Measurements from ENCODE around the gene PSMD9.

The PSMD9 gene

DNA sequence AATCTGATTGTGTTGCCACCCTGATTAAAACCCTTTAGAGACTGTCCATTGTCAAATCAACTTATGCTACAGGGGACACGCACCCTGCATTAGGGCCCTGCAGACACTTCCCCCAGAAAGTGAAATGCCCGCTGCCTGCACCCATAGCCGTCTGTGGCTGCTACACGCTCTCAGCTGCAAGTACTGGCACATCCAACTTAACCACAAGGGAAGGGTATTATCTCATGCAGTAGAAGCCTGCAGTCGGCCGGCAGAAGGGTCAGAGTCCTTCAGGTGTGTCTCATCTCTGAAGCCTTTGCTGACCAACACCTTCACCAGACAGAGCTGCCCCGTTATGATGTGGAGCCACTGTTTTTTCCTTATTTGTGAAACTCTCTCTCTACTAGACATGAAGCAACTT, 50.6 kb downstream of the PSMD9 start:
- H3K4me3 ChIP-seq (ENCODE audit: control insufficient read depth, low read depth, low read length), result no peak overlapping the region
- no peak for DNase-seq (ENCODE audit: low read depth)
- TF ChIP-seq, protein P1, sequence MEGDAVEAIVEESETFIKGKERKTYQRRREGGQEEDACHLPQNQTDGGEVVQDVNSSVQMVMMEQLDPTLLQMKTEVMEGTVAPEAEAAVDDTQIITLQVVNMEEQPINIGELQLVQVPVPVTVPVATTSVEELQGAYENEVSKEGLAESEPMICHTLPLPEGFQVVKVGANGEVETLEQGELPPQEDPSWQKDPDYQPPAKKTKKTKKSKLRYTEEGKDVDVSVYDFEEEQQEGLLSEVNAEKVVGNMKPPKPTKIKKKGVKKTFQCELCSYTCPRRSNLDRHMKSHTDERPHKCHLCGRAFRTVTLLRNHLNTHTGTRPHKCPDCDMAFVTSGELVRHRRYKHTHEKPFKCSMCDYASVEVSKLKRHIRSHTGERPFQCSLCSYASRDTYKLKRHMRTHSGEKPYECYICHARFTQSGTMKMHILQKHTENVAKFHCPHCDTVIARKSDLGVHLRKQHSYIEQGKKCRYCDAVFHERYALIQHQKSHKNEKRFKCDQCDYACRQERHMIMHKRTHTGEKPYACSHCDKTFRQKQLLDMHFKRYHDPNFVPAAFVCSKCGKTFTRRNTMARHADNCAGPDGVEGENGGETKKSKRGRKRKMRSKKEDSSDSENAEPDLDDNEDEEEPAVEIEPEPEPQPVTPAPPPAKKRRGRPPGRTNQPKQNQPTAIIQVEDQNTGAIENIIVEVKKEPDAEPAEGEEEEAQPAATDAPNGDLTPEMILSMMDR (IDR thresholded peaks at IDR 0.05; ENCODE audit: control insufficient read depth, insufficient read depth, low read depth, low read length, missing control alignments), result no peak

DNA sequence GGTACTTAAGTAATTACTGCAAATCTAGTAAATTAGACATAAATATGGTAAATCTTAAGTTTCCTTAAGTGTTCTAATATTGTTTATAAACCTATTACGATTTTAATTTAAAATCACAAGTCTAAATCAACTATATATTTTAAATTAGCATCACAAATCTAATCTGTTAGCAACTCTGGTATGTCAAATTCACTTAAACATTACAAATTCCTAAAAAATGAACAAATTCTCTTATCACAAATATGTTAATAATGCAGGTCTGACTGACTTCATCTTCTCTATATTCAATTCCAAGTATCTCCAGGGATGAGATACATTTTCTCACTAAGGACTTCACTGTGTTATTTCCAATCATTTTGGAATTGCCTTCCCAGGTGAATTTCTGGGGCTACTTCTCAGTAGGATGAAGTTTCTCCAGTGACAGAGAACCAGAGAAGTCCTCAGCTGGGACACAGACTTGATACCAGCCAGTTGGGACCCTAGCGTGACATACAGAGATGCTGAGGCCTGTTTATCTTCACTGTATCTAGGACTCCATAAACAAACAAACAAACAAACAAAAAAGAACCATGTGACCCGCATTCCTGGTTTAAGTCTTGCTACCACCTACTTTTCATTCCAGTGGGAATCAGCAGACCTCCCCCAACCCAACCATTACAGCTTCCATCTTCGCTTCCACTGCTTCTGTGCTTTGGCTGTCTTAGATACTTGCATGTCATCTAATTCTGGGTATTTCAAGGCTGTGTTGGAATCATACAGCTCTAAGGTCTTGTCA, 51.6 kb downstream of the PSMD9 start:
- DNase-seq (ENCODE audit: low read depth), result no peak
- TF ChIP-seq, protein P1 (IDR thresholded peaks at IDR 0.05; ENCODE audit: control insufficient read depth, insufficient read depth, low read depth, low read length, missing control alignments), result no peak
- H3K4me3 ChIP-seq (ENCODE audit: control insufficient read depth, low read depth, low read length), result no peak overlapping the region

DNA sequence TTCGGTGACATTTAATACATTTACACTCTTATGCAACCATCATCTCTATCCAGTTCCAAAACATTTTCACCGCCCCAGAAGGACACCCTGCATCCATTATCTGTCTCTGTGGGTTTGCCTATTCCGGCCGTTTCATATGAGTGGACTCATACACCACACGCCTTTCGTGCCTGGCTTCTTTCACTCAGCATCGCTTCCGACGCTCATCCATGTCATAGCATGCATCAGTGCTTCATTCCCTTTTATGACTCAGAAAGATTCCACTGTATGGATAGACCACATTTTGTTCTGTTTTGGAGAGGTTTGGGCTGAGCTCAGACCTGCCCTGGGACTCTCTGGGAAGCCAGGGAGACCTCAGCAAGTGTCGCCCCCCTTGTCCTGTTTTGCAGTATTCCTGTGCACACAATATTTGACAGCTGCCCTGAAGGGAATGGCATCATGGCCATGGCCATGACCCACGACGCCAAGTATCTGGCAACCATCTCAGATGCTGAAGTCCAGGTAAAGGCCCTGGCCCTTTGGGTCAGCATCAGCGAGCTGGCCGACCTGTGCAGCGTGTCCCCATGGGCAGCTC, 53.6 kb downstream of the PSMD9 start:
- TF ChIP-seq, protein P1 (IDR thresholded peaks at IDR 0.05; ENCODE audit: control insufficient read depth, insufficient read depth, low read depth, low read length, missing control alignments), result no peak
- no peak overlapping the region for H3K4me3 ChIP-seq (ENCODE audit: control insufficient read depth, low read depth, low read length)
- DNase-seq (ENCODE audit: low read depth), result no peak

DNA sequence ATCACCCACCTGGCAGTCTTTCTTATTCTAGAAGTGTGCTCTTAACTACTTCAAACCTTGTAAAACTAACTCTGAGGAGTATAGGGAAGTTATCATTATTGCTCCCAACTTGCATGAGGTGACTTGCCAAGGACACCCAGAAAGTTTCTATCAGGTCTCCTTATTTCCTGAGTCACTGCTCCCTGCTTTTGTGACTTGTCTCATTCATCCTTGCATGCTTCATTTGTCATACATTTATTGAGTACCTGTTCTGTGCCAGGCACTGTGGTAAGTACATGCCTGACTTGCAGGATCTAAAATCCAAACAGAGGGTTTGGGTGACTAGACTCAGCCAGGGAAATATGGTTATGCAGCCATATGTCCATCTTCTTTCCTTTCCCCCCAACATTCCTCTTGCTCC, 55.3 kb downstream of the PSMD9 start:
- TF ChIP-seq, protein P1 (IDR thresholded peaks at IDR 0.05; ENCODE audit: control insufficient read depth, insufficient read depth, low read depth, low read length, missing control alignments), result no peak
- no peak overlapping the region for H3K4me3 ChIP-seq (ENCODE audit: control insufficient read depth, low read depth, low read length)
- no peak for DNase-seq (ENCODE audit: low read depth)

DNA sequence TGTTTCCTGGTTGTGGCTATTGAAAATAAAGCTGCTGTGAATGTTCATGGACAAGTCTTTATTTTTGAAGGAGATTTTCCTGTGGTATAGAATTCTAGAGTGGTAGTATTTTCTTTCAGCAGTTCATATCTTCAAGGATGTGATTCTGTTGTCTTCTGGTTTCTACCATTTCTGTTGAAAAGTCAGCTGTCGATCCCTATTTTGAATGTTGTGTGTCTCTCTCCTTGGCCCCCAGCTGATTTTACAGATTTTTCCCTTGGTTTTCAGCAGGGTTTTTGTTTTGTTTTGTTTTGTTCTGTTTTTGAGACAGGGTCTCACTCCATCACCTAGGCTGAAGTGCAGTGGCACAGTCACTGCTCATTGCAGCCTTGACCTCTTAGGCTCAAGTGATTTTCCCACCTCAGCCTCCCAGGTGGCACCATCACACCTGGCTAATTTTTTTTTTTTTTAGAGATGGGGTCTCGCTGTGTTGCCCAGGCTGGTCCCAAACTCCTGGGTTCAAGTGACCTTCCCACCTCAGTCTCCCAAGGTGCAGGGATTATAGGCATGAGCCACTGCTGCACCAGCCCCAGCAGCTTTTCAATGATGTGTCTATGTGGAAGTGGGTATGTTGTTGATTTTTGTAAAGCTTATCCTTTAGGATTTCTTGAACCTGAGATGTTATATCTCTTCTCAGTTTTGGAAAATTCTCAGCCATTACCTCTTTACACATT, 57.9 kb downstream of the PSMD9 start:
- TF ChIP-seq, protein P1 (IDR thresholded peaks at IDR 0.05; ENCODE audit: control insufficient read depth, insufficient read depth, low read depth, low read length, missing control alignments), result no peak
- no peak overlapping the region for H3K4me3 ChIP-seq (ENCODE audit: control insufficient read depth, low read depth, low read length)
- no peak for DNase-seq (ENCODE audit: low read depth)

DNA sequence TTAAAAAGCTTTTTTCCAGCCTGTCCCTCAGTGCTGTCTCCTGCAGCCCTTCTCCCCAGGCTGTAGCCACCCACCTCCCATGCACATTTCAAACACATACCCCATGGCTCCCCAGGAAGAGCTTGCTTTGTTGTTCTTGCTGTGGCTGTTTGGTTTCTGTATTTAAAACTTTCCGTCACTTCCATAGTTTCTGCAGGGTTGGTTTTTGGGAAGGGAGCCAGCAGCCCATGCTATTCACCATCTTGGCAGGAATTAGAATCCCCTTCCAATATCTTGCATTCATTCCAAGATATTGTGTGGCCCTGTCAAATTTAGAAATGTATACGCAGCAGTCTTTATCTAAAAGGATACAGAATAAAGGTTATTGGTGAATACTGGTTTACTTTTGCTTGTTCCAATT, 59.4 kb downstream of the PSMD9 start:
- TF ChIP-seq, protein P1 (IDR thresholded peaks at IDR 0.05; ENCODE audit: control insufficient read depth, insufficient read depth, low read depth, low read length, missing control alignments), result no peak
- no peak overlapping the region for H3K4me3 ChIP-seq (ENCODE audit: control insufficient read depth, low read depth, low read length)
- DNase-seq (ENCODE audit: low read depth), result no peak

Data from AG09309 (cell line).